Mesothelial cell of epicardium (in vitro differentiated cells): ENCODE results near the gene KCNN3. TPM values are rescaled to one million over a fixed set of nuclear protein-coding genes. Genes with fewer than 3 reads are reported as not detected.

ENCODE experiments used
- DNase-seq, 2 experiments: peaks; one replicate each; pipeline ENCODE4 v3.0.0; 2021; ENCODE audit warnings: low spot score in 2 of 2; ENCODE audit not compliant: unreplicated experiment in 2 of 2
- H3K27ac Mint-ChIP-seq: 2 replicates; pipeline ENCODE4 v1.8.0; 2021; ENCODE audit warnings: mixed read lengths
- H3K27me3 Mint-ChIP-seq: 2 replicates; pipeline ENCODE4 v1.8.0; 2021; ENCODE audit warnings: low read depth, mixed read lengths
- H3K36me3 Mint-ChIP-seq: 2 replicates; pipeline ENCODE4 v1.8.0; 2021; ENCODE audit warnings: mixed read lengths
- H3K4me1 Mint-ChIP-seq: 2 replicates; pipeline ENCODE4 v1.8.0; 2021; ENCODE audit warnings: mixed read lengths
- H3K4me3 Mint-ChIP-seq: 2 replicates; pipeline ENCODE4 v1.8.0; 2021; ENCODE audit warnings: mild to moderate bottlenecking, moderate library complexity, mixed read lengths
- H3K9me3 Mint-ChIP-seq: 2 replicates; pipeline ENCODE4 v1.8.0; 2021; ENCODE audit warnings: mixed read lengths
- total RNA-seq: library from RNA; stranded (reverse); gene quantifications from 3 replicates; pipeline ENCODE4 v1.2.1, GENCODE V29; 2021
- TF ChIP-seq, protein P1 (sequence below): fragments of 200-600 bp; sonication (generic); IDR thresholded peaks from one replicate; pipeline ENCODE4 v1.5.0; 2021; ENCODE audit warnings: antibody characterized with exemption; ENCODE audit not compliant: unreplicated experiment

Gene KCNN3
- total RNA-seq, 1 donor from 2014 or later, result 1.2 TPM

- DNase-seq, result no peak
- H3K4me3 Mint-ChIP-seq, result no peak overlapping the region
- peaks cover 3% of the 10 kb centered on the region for H3K27me3 Mint-ChIP-seq
- no peaks in the 10 kb centered on the region for H3K9me3 Mint-ChIP-seq
- TF ChIP-seq, protein P1, sequence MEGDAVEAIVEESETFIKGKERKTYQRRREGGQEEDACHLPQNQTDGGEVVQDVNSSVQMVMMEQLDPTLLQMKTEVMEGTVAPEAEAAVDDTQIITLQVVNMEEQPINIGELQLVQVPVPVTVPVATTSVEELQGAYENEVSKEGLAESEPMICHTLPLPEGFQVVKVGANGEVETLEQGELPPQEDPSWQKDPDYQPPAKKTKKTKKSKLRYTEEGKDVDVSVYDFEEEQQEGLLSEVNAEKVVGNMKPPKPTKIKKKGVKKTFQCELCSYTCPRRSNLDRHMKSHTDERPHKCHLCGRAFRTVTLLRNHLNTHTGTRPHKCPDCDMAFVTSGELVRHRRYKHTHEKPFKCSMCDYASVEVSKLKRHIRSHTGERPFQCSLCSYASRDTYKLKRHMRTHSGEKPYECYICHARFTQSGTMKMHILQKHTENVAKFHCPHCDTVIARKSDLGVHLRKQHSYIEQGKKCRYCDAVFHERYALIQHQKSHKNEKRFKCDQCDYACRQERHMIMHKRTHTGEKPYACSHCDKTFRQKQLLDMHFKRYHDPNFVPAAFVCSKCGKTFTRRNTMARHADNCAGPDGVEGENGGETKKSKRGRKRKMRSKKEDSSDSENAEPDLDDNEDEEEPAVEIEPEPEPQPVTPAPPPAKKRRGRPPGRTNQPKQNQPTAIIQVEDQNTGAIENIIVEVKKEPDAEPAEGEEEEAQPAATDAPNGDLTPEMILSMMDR, result no peak
- no peaks in the 10 kb centered on the region for H3K36me3 Mint-ChIP-seq
- H3K4me1 Mint-ChIP-seq, result no peaks in the 10 kb centered on the region
- no peak overlapping the region for H3K27ac Mint-ChIP-seq
Measured at GRCh38 chr1:154822233-154822632, 47.8 kb downstream of the KCNN3 start.

GRCh38 chr1:154821083-154821482, 49.0 kb downstream of the KCNN3 start:
- no peaks in the 10 kb centered on the region for H3K36me3 Mint-ChIP-seq
- peaks cover 10% of the 10 kb centered on the region for H3K27me3 Mint-ChIP-seq
- DNase-seq, result no peak
- H3K27ac Mint-ChIP-seq, result peak overlapping the region; percentile 11
- H3K9me3 Mint-ChIP-seq, result no peaks in the 10 kb centered on the region
- no peaks in the 10 kb centered on the region for H3K4me1 Mint-ChIP-seq
- H3K4me3 Mint-ChIP-seq, result no peak overlapping the region
- TF ChIP-seq, protein P1, result no peak

- TF ChIP-seq, protein P1, result no peak
- H3K4me3 Mint-ChIP-seq, result no peak overlapping the region
- H3K27me3 Mint-ChIP-seq, result peaks cover 11% of the 10 kb centered on the region
- H3K27ac Mint-ChIP-seq, result peak overlapping the region; percentile 11
- no peaks in the 10 kb centered on the region for H3K36me3 Mint-ChIP-seq
- H3K4me1 Mint-ChIP-seq, result no peaks in the 10 kb centered on the region
- no peak for DNase-seq
- no peaks in the 10 kb centered on the region for H3K9me3 Mint-ChIP-seq
Measured at GRCh38 chr1:154820646-154821045, 49.4 kb downstream of the KCNN3 start.

DNA sequence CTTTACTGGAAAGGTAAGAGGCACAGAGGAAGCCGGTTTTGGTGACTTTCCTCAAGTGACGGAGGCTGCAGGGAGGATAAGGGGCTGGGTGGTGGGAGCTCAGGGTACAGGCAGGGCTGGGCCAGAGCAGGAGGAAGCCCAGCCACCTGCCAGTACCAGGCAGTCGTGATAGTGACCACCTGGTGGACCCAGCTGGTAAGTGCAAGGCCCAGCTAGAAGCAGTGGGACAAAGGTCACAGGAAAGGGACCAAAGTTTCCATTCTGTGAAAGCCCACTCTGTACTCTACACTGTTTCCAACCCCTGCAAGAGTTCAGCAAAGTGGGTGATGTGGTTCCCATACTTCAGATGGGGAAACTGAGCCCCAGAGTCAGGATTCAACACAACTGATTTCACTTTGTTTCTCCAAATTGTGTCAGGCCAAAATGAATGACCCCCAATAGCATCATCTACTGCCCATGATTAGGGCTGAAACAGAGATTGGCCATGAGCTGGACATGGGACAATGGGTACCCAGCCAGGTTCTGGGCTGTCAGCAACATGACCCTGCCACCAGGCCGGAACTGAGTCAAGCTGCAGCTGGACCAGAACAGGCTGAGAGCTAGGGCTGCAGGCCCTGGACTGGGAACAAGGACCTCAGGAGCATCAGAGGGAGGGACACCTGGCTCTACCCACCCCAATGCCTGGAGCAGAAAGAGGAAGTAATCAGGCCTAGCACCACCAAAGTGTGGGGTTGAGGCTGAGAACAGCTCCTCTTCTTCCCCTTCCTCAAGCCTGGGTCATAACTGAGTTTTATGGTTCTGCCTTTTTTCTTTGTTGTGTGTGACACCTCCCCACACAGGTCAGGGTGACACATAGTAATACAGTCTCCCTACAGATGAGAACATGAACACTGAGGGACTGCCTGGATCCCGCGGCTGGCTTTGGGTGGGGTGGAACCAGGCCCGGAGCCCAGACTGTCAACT, 50.2 kb downstream of the KCNN3 start:
- no peak for DNase-seq
- TF ChIP-seq, protein P1, result peak; percentile 63
- Mint-ChIP-seq H3K27me3 (peaks cover 14% of the 10 kb centered on the region), H3K9me3 (no peaks in the 10 kb centered on the region), H3K4me1 (no peaks in the 10 kb centered on the region), H3K36me3 (no peaks in the 10 kb centered on the region), H3K27ac (no peak overlapping the region), H3K4me3 (no peak overlapping the region)

DNA sequence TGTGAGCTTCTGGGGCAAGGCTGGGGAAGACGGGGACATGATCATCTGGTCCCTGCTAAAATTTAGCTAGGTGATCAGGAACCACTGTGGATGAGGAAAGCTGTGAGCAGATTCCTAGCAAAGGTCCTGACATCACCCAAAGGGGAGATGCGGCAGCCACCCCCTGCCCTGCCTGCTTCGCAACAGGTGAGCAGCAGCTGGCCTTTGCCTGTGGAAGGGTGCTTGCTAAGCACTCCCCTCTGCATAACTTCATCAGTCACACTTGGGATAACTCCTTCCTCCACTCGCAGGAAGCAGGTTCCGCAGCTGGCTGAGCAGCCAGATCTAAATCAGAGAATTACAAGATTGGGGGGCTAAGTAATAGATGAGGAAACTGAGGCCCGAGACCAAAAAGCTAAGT, 51.2 kb downstream of the KCNN3 start:
- Mint-ChIP-seq H3K36me3 (no peaks in the 10 kb centered on the region), H3K4me1 (peaks cover under 1% of the 10 kb centered on the region), H3K27me3 (peaks cover 14% of the 10 kb centered on the region), H3K4me3 (no peak overlapping the region), H3K27ac (no peak overlapping the region), H3K9me3 (no peaks in the 10 kb centered on the region)
- TF ChIP-seq, protein P1, result no peak
- DNase-seq, result no peak
